Esophagus mucosa (tissue), 1 donor: ENCODE data around the gene GRM5. TPM values are rescaled to one million over a fixed set of nuclear protein-coding genes. Genes with fewer than 3 reads are reported as not detected.
A peak's percentile ranks its signal among the peaks of the same experiment; 100 is the strongest.
"Not testable (repeated sequence)": the region's sequence is repeated elsewhere in the genome, so short reads cannot be mapped to it uniquely, and the experiment has no call there.

Source experiments
- ATAC-seq: fragments of 200-7000 bp; cut with Tn5 transposase; one replicate; pipeline ENCODE4 v1.9.1; 2020
- total RNA-seq: library from RNA; stranded (reverse); gene quantifications from one replicate; pipeline ENCODE4 v1.2.4, GENCODE V29; 2023
- donor health status: DM: yes; HTN: yes; CAD: no.

The GRM5 gene
- total RNA-seq = not detected

DNA sequence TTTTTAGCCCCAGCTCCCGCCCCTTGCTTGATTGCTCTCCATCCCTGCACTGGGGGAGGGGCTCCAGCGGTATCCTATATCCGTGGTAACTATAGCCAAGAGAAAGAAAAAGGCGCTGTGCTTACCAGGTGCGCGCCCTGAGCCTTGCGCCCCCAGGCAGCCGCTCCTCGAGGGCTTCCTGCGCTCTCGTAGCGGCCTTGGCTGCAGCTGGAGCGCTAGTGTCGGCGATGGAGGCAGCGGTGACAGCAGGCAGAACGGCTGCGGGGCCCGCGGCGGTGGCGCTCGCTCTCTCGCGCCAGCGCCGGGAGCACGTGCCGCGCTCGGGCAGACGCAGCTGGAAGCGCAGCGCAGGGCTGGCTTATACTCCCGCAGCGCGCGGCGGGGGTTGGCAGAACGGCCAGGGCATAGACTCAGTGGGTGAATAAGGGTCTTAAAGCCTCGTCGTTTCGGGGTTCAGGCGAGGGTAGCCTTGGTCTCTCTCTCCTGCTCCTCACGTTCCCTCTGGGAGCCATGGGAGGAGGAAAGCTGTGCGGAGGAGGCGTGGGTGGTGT lies at the start of gene GRM5:
Gene GRM5, minus strand, starts transcription at position 332 of the 551 bp plus-strand sequence. CDS start 18,110 bp downstream, outside the sequence.
- not testable (repeated sequence) for ATAC-seq

DNA sequence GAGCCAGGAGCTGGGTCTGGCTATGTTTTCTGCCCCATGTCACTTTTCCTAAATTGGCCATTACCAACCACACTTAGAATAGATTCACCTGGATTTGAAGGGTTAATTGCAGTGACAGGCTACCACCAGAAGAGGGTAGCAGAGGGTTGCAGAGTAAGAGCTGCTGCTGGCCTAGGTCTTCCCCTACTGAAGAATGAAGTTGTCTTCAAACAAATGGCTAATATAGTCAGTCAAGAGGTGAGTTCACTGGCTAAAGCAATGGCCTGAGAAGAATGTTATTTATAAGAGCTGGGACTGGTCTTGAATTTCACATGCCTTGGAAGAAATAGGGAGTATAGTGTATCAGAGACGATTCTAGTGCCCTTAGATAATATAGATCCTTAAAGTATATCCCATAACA lies 32.2 kb upstream of the GRM5 start:
- ATAC-seq = peak; percentile 87

DNA sequence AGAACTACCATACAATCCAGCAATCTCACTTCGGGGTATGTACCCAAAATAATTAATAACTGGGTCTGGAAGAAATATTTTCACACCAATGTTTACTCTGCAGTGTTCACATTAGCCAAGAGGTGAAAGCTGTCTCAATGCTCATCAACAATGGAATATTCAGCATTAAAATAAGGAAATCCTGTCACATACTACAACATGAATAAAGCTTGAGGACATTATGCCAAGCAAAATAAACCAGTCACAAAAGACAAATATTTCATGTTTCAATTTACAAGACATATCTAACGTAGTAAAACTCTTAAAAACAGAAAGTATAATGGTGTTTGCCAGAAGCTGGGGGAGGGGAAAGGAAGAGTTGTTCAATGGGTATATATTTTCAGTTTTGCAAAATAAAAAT lies 28.0 kb upstream of the GRM5 start:
- not testable (repeated sequence) for ATAC-seq

DNA sequence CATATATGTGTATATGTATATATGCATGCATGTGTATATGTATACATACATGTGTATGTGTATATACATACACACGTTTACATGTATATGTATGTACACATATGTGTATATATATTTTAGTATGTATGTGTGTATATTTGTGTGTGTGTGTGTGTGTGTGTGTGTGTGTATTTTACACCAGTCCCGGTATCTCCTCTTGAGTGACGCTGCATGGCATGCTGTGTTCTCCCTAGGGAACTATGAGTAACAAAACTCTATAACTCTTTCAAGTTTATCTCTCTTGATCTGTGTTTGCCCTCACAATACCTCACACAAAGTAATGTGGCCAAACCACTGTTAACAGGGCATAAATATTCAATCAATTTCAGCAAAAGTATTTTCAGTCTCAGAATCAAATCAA lies 19.2 kb upstream of the GRM5 start:
- not testable (repeated sequence) for ATAC-seq

DNA sequence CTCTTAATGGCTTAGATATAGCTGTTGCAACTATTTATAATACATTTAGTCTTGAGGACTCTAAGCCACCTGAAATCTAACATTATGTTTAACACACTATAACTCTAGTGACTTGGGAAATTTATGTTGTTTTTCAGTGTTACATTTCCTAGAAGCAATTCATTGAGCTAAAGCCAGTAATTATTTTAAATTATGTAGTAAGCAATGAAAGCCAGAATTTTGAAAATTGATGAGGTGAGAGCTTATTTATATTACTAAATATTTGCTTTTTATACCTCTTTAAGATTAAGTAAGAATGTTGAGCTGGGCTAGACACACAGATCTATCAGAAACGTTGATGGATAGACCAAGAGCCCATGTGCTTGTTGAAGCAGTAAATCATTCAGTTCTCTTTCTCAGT lies 5.1 kb upstream of the GRM5 start:
- ATAC-seq = not testable (repeated sequence)

DNA sequence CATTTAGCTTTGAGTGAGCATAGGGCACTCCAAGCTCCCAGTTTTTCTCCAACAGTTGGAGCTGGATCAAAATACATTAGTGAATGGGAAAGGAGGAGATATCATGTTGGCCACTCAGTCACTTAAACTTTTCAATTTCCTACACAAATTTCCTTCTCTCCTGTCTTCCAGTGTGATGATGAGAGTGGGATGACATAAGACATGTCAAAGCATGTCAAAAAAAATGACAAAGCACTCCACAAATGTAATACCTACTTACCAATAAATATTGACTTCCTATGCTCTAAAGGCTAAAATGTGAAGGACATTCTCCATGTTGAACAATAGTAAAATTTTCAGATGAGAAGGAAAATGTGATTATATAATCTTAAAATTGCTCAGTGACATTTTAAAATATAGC lies 1.5 kb upstream of the GRM5 start:
- no peak for ATAC-seq

DNA sequence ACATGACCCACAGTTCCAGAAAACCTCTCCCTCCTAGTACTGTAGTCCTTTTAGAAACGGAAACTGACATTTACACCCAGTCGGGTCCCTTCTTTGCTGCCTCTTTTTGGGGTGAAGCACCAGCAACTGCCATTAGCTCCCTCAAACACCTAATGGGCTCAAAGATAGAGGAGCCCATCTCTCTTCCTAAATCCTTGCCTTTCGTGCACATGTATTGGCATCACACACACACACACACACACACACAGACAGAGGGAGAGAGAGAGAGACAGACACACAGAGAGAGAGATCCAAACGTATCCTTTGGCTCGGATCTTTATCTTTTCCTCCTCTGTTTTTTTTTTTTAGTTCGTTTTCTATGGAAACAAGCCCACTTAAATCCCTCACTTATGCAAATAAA lies 716 bp downstream of the GRM5 start:
- ATAC-seq = no peak

DNA sequence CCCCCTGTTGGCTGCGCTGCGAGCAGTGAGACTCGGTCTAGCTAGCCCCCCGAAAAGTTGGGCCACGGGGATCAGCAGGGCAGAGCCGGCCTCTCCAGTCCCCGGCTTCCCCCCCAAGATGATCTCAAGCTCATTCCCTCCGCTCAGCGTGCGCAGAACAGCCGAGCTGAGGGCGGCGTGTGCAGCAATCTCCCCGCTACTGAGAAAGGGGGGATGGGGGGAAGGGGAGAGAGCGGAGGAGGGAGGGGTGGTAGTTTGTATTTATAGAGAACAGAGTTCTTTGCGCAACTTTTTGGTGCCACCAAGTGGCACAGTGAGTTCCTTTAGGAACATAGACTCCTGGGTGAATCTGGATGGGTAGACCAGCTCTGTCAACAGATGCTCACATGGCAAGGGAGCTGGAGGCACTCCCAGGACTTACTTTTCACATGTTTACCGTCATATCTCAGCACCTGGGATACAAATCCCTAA lies 2.3 kb downstream of the GRM5 start:
- not testable (repeated sequence) for ATAC-seq

DNA sequence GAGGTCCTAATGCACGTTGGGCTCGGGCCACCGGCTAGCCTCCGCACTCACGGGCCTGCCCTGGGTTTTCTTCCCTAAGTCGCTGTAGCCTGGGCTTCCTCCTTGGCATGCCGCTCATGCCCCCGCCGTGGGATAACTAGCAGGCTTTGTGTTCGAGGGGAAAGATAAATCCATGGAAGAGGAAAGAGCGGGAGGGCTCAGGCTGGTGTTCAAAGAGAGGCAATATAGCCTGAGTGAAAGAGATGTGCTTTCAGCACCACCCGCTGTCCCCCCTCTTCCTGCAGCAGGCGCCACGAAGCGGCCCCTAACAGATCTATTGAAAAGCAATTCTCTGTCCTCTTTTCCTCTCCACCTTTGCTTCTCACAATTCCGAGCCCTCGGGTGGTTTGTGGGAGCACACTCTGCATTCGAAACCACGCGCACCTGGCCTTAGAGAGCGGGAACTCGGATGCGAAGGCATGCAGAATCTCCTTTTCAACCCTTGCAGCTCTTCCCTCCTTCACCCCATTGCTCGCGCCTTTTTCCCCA lies 2.9 kb downstream of the GRM5 start:
- not testable (repeated sequence) for ATAC-seq

DNA sequence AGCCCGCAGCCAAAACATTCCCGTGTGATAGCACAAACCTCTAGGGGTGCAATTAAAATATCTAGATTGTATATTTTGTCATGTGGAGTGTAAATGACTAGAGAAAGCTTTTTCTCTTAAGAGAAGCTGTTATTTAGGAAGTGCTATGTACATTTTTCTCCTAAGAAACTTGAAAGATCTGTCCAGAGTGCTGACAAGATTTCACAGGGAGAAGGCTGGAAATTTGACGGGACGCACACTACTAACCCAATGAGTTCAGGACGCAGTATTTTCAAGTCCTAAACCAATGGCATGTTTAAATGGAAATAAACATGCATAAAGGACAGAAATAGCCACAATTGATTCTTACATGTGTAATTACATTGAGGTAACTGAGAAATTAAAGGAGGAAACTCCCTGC lies 3.9 kb downstream of the GRM5 start:
- not testable (repeated sequence) for ATAC-seq

DNA sequence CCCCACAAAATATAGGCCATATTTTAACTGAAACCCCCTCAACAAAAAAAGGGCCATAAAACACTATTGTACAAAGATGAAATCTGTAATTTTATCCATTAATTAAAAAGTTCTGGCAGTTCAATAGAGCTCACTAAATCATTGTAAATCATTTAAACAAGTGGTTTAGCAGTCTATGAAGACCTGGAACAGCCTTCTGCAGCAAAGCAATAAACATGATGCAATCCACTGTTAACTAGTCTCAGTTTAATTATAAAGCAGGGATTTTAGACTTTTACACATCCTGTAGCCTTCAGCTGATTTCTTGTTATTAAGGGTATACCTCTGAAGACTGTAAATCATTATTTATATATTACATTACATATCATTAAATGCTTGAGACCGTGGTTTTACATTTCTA lies 8.4 kb downstream of the GRM5 start:
- ATAC-seq = not testable (repeated sequence)

DNA sequence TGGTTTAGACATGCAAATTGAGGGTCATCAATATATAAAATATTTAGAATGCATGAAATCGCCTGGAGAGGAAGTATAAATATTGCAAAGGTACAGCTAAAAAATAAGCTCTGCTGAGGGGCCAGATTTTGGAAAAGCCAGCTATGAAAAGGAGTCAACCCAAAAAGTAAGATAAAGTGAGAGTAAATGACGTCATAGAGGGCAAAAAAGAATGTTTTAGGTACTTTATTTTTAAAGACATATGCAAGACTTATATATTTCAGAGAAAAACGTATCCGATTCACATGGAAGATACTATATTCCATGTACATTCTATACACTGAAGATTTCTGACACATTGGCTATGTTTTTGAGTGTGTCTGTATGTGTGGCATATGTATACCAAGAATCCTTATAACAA lies 13.6 kb downstream of the GRM5 start:
- no peak for ATAC-seq

DNA sequence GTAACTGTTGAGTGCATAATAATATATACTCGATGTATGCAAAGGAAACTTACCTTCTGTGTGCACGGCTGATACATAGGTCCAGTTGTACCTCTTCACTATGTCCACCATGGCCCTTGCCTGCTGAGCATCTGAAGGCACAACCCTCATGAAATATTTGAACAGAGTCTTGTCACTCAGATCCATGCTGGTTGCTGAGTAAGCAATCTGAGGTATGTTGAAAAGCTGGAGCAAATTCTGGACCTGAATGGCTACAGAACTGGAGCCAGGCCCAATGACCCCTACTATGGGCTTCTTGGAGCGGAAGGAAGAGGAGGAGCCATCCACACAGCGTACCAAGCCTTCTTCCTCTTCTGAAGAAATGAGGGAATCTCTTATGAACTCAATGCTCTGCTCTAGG lies 18.6 kb downstream of the GRM5 start:
- ATAC-seq = not testable (repeated sequence)

DNA sequence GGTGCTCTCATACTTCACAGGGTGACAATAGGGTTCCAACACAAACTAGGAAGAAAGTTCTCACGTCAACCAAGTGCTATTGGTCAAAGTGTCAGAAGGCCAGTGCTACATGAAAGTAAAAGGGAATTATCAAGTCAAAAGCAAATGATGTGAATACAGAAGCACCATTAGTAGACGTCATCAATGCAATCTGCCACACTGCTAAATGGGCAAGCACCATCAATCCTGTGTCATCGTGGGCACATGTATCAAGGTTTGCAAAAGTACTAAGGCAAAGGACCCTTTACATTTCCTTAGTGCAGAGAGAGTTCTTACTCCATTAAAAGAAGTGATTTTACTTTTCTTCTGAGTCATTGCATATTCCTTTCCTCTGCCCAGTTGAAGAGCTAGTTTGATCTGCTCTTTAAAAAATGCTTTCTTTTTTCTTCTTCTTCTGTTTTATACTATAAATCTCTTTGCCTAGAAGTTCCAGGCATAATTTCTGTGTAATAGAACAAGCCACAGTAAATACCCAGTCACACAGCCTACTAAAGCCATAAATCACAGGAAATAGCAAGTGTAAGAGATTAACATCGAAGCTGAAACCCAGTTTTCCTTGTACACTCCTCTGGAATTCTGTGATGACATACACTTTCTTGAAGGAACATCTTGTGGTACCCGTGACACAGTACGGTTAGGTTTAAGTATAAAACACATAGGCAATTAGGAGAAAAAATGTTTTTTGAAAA lies 21.8 kb downstream of the GRM5 start:
- not testable (repeated sequence) for ATAC-seq

DNA sequence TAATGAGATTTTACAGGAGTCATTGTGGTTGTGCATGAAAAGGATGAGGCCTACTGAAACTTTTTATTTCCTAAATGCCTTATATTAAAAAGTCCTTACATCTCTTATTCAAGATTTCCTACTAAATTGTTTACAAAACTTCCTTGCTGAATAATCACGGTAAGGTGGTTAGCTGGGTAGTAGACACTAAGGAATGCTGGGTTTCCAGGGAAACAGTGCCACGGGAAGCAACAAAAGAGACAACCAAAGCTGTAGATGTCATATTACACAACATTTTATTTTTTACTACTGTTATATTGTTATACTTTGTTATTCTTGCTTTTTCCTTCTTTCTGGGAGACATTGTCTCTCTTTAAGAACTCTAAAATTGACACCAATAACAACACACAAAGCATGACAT lies 36.1 kb downstream of the GRM5 start:
- ATAC-seq = not testable (repeated sequence)

DNA sequence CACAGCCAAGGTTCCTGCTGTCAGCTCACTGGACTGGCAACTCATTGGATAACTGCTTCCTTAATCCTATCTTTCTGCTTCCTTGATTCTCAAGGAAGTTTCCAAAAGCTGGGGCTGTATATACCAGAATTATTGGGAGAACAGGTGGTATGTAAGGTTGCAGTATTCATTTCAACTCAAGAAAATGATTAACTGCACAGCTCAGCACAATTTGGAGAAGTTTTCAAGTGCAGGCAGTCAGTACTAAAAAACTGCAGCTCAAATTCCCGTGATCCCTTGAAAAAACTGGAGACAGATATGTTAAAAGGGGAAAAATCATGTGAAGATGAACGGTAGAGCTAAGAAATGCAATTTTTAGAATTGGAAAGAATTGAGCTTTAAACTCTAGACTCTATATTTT lies 44.4 kb downstream of the GRM5 start:
- no peak for ATAC-seq

DNA sequence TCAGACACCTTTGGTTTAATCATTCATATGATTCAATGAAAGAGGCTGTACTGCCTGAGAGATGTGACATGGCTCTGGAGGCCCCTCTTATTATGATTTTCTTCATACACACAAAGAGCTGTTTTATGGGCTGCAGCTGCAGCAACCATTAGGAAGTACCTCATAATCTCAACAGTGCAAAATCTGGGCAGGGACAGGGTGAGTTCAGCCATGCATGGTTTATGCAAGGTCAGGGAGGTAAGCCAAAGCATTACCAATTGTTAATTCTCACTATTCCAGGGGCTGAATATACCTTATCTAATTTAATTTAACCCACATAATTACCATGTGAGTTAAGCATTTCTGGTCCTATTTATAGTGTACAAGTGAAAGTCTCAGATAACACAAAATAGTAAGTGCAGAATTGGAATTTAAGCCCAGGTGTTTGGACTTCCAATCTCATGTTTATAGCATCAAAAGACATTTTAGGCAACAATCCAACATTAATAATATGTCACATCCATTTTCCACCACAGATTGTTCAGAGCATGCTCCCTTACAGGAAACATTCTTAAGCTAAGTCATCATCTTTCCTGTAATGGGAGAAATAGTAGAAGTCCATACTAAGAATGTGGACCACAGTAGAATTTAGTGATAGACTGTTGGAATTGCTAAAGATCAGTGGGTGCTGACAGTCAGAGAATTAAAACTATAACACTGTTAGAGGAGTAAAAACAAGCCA lies 45.8 kb downstream of the GRM5 start:
- ATAC-seq = not testable (repeated sequence)

DNA sequence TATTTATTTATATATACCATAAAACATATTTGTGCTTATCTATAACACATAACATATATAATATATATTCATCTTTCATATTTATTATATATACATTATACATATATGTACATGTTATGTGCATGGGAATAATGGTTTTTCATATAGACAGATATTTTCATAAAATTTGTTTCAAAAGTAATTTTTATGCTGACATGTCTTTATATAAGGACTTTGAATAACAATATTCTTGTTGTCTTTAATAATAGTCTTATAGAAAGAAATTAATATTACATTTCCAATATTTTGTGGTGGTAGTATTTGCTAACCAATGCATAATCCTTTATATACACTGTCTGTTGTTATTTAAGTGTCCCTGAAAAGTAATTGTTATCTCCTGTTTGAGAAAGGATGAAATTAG lies 49.6 kb downstream of the GRM5 start:
- no peak for ATAC-seq

DNA sequence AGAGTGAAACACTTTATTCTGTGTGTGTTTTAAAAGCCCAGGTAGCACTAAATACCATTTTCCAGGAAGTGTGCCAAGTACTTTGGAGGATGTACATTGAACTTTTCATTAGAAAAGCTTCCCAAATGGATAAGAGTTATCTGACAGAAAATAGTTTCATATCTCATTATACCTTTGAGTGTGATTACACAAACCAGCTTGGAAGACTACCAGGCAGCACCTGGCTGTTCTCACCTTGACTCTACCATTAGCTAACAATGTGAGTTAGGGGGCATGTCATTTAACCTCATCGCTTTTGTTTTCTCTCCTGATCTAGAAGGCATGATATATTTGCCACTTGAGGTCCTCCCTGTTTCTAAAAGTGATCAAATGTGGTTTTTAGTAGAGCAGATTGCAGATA lies 50.2 kb downstream of the GRM5 start:
- ATAC-seq = no peak

DNA sequence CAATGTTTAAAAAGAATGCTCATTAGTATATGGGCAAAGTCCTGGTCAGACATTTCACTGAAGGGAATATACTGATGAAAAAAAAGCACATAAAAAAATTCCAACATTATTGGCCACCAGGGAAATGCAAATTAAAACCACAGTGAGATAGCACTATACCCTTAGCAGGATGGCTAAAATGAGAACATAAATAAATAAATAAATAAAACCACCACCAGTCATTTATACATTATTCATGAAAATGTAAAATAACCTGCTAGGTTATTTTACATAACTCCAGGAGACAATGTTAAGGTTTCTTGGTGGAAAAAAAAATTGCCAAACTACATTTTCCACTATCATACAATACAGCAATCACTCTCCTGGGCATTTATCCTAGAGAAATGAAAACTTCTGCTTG lies 64.9 kb downstream of the GRM5 start:
- not testable (repeated sequence) for ATAC-seq

DNA sequence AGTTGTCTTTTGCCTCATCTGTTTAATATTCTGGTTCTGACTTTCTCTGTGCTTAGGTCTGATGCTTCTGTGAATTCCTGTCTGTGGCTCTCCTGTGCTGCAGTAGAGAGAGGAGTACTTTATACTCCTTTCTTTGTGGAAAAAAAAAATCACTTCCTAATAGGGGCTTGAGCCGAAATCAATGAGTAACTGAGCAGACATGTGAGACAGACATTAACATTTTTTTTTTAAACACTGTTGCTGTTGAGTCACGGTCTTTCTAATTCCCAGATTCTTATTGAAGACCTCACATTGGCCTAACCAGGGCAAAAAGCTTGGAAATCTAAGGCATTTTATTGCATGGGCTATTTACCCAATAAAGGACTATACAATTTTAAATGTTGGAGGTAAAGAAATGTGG lies 86.1 kb downstream of the GRM5 start:
- ATAC-seq = no peak

DNA sequence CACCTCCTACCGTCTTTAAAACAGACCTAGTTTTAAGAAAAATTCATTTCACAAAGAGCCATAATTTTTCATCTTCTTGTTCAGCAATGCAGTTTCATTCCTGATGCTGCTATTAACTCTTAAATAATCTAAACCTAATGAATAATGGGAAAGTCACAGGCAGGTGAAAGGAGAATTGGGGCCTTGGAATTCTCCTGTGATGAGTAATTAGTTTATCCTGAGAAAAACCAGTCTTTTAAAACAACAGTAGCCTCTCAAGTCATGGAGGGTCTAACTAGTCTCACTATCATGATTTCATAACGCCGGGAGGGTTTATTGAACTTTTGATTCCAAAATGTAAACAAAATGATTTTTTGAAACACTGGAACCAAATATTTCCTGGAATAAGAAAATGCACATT lies 86.8 kb downstream of the GRM5 start:
- not testable (repeated sequence) for ATAC-seq

DNA sequence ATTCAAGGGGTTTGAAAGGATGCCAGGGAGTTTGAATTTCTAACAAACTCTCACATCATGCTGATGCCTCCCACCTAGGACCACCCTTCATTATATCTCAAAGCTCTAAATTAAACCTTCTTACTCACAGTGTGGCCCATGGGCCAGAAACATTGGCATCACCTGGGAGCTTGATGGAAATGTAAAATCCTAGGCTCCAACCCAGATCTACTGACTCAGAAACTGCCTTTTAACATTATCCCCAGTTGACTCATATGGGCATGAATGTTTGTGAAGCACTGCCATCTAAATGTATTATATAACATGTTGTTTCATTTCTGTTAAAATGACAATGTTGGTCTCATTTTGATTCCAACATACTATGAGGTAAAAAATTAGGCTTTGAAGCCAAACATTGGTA lies 90.3 kb downstream of the GRM5 start:
- ATAC-seq = not testable (repeated sequence)
